SK-N-MC (cell line): Measurements from ENCODE around the gene XRN2.

Experiments used
- EZH2 ChIP-seq: fragments of 200-600 bp; sonication (generic); IDR thresholded peaks from one replicate; pipeline ENCODE4 v1.6.1; 2017; ENCODE audit warnings: antibody characterized with exemption
- POLR2AphosphoS5 ChIP-seq: IDR thresholded peaks from 2 replicates; pipeline ENCODE4 v1.6.1; 2012; ENCODE audit warnings: mild to moderate bottlenecking, low read depth, low read length, borderline replicate concordance

DNA sequence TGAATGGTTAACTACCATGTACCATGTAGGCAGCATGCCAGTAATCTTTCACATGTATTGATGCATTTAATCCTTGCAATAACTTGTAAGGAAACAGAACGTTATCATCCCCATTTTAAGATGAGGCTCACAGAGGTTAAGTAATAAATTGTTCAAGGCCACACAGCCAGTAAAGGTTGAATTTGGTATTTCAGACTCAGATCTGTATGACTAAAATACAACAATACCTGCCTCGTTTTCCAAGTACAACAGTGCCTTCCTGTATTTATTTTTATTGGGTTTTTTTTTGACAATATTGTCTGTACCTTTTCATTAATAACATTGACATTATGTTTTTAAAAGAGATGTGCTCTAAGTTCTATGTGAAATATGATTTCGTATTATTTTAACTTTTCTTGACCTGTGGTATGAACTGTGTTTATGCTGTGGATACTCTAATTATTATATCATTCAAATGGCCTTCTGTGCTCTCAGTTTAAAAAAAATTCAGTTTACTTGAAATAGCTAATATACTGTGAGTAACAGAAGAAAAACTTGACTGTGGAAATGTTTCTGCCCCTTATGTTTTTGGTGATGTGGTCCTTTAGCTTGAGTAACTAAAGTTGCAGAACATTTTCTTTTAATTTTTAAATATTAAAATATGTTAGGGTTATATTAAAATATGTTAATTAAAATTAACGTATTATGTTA, 39.7 kb downstream of the XRN2 start:
- TF ChIP-seq POLR2AphosphoS5 (no peak), EZH2 (no peak)
